Esophagus squamous epithelium (tissue), 4 donors: ENCODE data around the gene MAGIX.

ENCODE experiments used
- CTCF ChIP-seq, 6 experiments: fragments of 450-650 bp in 4 of 6; fragments of 200-600 bp in 2 of 6; sonication (generic) in 2 of 6; IDR thresholded peaks; one replicate each; pipeline ENCODE4 v1.5.1; 2016 to 2019; ENCODE audit warnings: antibody characterized with exemption in 6 of 6, mild to moderate bottlenecking in 4 of 6, moderate library complexity in 4 of 6
- POLR2A ChIP-seq, 4 donors: fragments of 450-650 bp; IDR thresholded peaks; one replicate each; pipeline ENCODE4 v1.6.1; 2017; ENCODE audit warnings: antibody characterized with exemption in 4 of 4, mild to moderate bottlenecking in 4 of 4, moderate library complexity in 3 of 4

- TF ChIP-seq CTCF (IDR thresholded peaks at IDR 0.05) (no peak), POLR2A (IDR thresholded peaks at IDR 0.05) (no peak)
Measured at GRCh38 chrX:49187526-49187925, 25.0 kb downstream of the MAGIX start.
